RWPE2 (cell line): Measurements from ENCODE around the gene ABAT.
A peak's percentile ranks its signal among the peaks of the same experiment; 100 is the strongest.

Source experiments
- ATAC-seq: fragments of 200-7000 bp; cut with Tn5 transposase; 3 replicates; pipeline ENCODE4 v1.9.1; 2021; ENCODE audit warnings: low read depth
- DNase-seq: peaks from one replicate; pipeline ENCODE4 v3.0.0-alpha.2; 2020; ENCODE audit warnings: low spot score
- H3K27ac ChIP-seq: fragments of 450-650 bp; 2 replicates; pipeline ENCODE4 v1.5.1; 2017; ENCODE audit warnings: mild to moderate bottlenecking; ENCODE audit not compliant: poor library complexity, severe bottlenecking
- H3K27me3 ChIP-seq: fragments of 250-450 bp; sonication (Bioruptor Pico); 2 replicates; pipeline ENCODE4 v1.5.1; 2021; ENCODE audit warnings: mild to moderate bottlenecking, moderate library complexity; ENCODE audit not compliant: insufficient read depth, poor library complexity, severe bottlenecking
- H3K36me3 ChIP-seq: fragments of 250-450 bp; sonication (Bioruptor Pico); 2 replicates; pipeline ENCODE4 v1.5.1; 2020; ENCODE audit warnings: low read depth, mild to moderate bottlenecking, moderate library complexity
- H3K4me1 ChIP-seq: fragments of 250-450 bp; sonication (Bioruptor Pico); 2 replicates; pipeline ENCODE4 v1.5.1; 2021; ENCODE audit warnings: mild to moderate bottlenecking, moderate library complexity; ENCODE audit not compliant: insufficient read depth, poor library complexity, severe bottlenecking
- H3K4me3 ChIP-seq: fragments of 250-450 bp; sonication (Bioruptor Pico); 2 replicates; pipeline ENCODE4 v1.5.1; 2021; ENCODE audit warnings: mild to moderate bottlenecking, moderate library complexity; ENCODE audit not compliant: severe bottlenecking
- H3K9me3 ChIP-seq: fragments of 250-450 bp; sonication (Bioruptor Pico); 2 replicates; pipeline ENCODE4 v1.5.1; 2021; ENCODE audit warnings: mild to moderate bottlenecking, moderate library complexity; ENCODE audit not compliant: severe bottlenecking
- CTCF ChIP-seq: fragments of 450-650 bp; IDR thresholded peaks from one replicate; pipeline ENCODE4 v1.5.1; 2017; ENCODE audit warnings: mild to moderate bottlenecking, moderate library complexity; ENCODE audit not compliant: poor library complexity, severe bottlenecking

ABAT gene

GRCh38 chr16:8675183-8676159, 1.1 kb downstream of the ABAT start:
- Histone ChIP-seq H3K4me1 (peaks cover 46% of the 10 kb centered on the region), H3K27me3 (no peaks in the 10 kb centered on the region), H3K27ac (peak overlapping the region; percentile 95), H3K9me3 (peaks cover 4% of the 10 kb centered on the region), H3K4me3 (peak overlapping the region; percentile 45), H3K36me3 (no peaks in the 10 kb centered on the region)
- TF ChIP-seq CTCF: no peak
- ATAC-seq (no peak), DNase-seq (no peak)

GRCh38 chr16:8676160-8676547, 1.7 kb downstream of the ABAT start:
- DNase-seq: no peak
- Histone ChIP-seq H3K27ac (peak overlapping the region; percentile 95), H3K9me3 (peaks cover 4% of the 10 kb centered on the region), H3K27me3 (no peaks in the 10 kb centered on the region), H3K36me3 (no peaks in the 10 kb centered on the region), H3K4me3 (no peak overlapping the region), H3K4me1 (peaks cover 48% of the 10 kb centered on the region)
- ATAC-seq: no peak
- no peak for TF ChIP-seq CTCF

GRCh38 chr16:8676737-8677375, 2.4 kb downstream of the ABAT start:
- no peak for TF ChIP-seq CTCF
- no peaks in the 10 kb centered on the region for H3K36me3 ChIP-seq
- H3K4me3 ChIP-seq: no peak overlapping the region
- H3K27ac ChIP-seq: peak overlapping the region; percentile 95
- peaks cover 4% of the 10 kb centered on the region for H3K9me3 ChIP-seq
- H3K4me1 ChIP-seq: peaks cover 48% of the 10 kb centered on the region
- DNase-seq (no peak), ATAC-seq (no peak)
- H3K27me3 ChIP-seq: no peaks in the 10 kb centered on the region

- Histone ChIP-seq H3K36me3 (no peaks in the 10 kb centered on the region), H3K27me3 (no peaks in the 10 kb centered on the region), H3K4me1 (peaks cover 48% of the 10 kb centered on the region), H3K27ac (peak overlapping the region; percentile 95), H3K4me3 (no peak overlapping the region), H3K9me3 (peaks cover 4% of the 10 kb centered on the region)
- ATAC-seq (peak; percentile 58), DNase-seq (no peak)
- peak; percentile 6 for TF ChIP-seq CTCF
These were observed 3.1 kb downstream of the ABAT start for GRCh38 chr16:8677481-8677880.
